ENCODE data around the gene EMID1. TPM values are rescaled to one million over a fixed set of nuclear protein-coding genes. Genes with fewer than 3 reads are reported as not detected.
A peak's percentile ranks its signal among the peaks of the same experiment; 100 is the strongest.

EMID1 gene
- total and polyA plus RNA-seq, 4 donors: 4.9 to 30.2 (median 8.4) TPM

- Histone ChIP-seq H3K4me1 (ENCODE audit: control insufficient read depth in 5 of 5, insufficient read depth in 5 of 5, low read length in 5 of 5) (peaks cover 0 to 5% (median 0%) of the 10 kb centered on the region in 5 donors), H3K9ac (ENCODE audit: insufficient read depth in 1 of 2, low read length in 2 of 2) (no peak overlapping the region), H3K4me3 (no peak overlapping the region), H3K27me3 (ENCODE audit: control insufficient read depth in 3 of 3, insufficient read depth in 3 of 3, low read length in 2 of 3) (no peaks in the 10 kb centered on the region), H3K36me3 (ENCODE audit: control insufficient read depth in 4 of 4, insufficient read depth in 4 of 4, low read length in 4 of 4) (peaks cover 0 to 3% (median 0%) of the 10 kb centered on the region in 4 donors), H3K27ac (ENCODE audit: low read depth in 1 of 2, low read length in 1 of 2) (no peak overlapping the region), H3K9me3 (ENCODE audit: control insufficient read depth in 4 of 4, insufficient read depth in 3 of 4, low read length in 3 of 4) (peaks cover 0 to 2% (median 0%) of the 10 kb centered on the region in 4 donors)
- ATAC-seq (ENCODE audit: insufficient read depth, low FRiP score) (no peak), DNase-seq (no peak)
- no peak for TF ChIP-seq CTCF (IDR thresholded peaks at IDR 0.05; ENCODE audit: control extremely low read depth, extremely low read depth)
- WGBS, 2 donors: 87 to 94% methylated on average over 2 of the region's 2 CpGs
These were observed 11.5 kb upstream of the EMID1 start for GRCh38 chr22:29194184-29194583.

- ATAC-seq (ENCODE audit: insufficient read depth, low FRiP score): no peak
- Histone ChIP-seq H3K9ac (ENCODE audit: insufficient read depth in 1 of 2, low read length in 2 of 2) (no peak overlapping the region), H3K4me1 (ENCODE audit: control insufficient read depth in 5 of 5, insufficient read depth in 5 of 5, low read length in 5 of 5) (peaks cover 0 to 5% (median 0%) of the 10 kb centered on the region in 5 donors), H3K4me3 (no peak overlapping the region), H3K9me3 (ENCODE audit: control insufficient read depth in 4 of 4, insufficient read depth in 3 of 4, low read length in 3 of 4) (peaks cover 0 to 2% (median 0%) of the 10 kb centered on the region in 4 donors), H3K36me3 (ENCODE audit: control insufficient read depth in 4 of 4, insufficient read depth in 4 of 4, low read length in 4 of 4) (peaks cover 0 to 3% (median 0%) of the 10 kb centered on the region in 4 donors), H3K27ac (ENCODE audit: low read depth in 1 of 2, low read length in 1 of 2) (peak overlapping the region in 1 of 2 donors; percentile 35), H3K27me3 (ENCODE audit: control insufficient read depth in 3 of 3, insufficient read depth in 3 of 3, low read length in 2 of 3) (no peaks in the 10 kb centered on the region)
- no peak for TF ChIP-seq CTCF (IDR thresholded peaks at IDR 0.05; ENCODE audit: control extremely low read depth, extremely low read depth)
- 50 to 65% methylated on average over 8 of the region's 8 CpGs for WGBS, 2 donors
- DNase-seq: no peak
These were observed 10.4 kb upstream of the EMID1 start for GRCh38 chr22:29195118-29195963.

GRCh38 chr22:29195964-29196666, 9.6 kb upstream of the EMID1 start:
- Histone ChIP-seq H3K27ac (ENCODE audit: low read depth in 1 of 2, low read length in 1 of 2) (peak overlapping the region in 1 of 2 donors; percentile 35), H3K9me3 (ENCODE audit: control insufficient read depth in 4 of 4, insufficient read depth in 3 of 4, low read length in 3 of 4) (peaks cover 0 to 2% (median 0%) of the 10 kb centered on the region in 4 donors), H3K4me1 (ENCODE audit: control insufficient read depth in 5 of 5, insufficient read depth in 5 of 5, low read length in 5 of 5) (peaks cover 0 to 5% (median 0%) of the 10 kb centered on the region in 5 donors), H3K4me3 (no peak overlapping the region), H3K27me3 (ENCODE audit: control insufficient read depth in 3 of 3, insufficient read depth in 3 of 3, low read length in 2 of 3) (no peaks in the 10 kb centered on the region), H3K9ac (ENCODE audit: insufficient read depth in 1 of 2, low read length in 2 of 2) (no peak overlapping the region), H3K36me3 (ENCODE audit: control insufficient read depth in 4 of 4, insufficient read depth in 4 of 4, low read length in 4 of 4) (peaks cover 0 to 3% (median 0%) of the 10 kb centered on the region in 4 donors)
- TF ChIP-seq CTCF (IDR thresholded peaks at IDR 0.05; ENCODE audit: control extremely low read depth, extremely low read depth): no peak
- 52 to 58% methylated on average over 10 of the region's 10 CpGs for WGBS, 2 donors
- ATAC-seq (ENCODE audit: insufficient read depth, low FRiP score) (no peak), DNase-seq (no peak)
